IMR-90 (cell line): Measurements from ENCODE around the gene SUSD6. TPM values are rescaled to one million over a fixed set of nuclear protein-coding genes. Genes with fewer than 3 reads are reported as not detected.

Experiments used
- ATAC-seq: fragments of 200-7000 bp; cut with Tn5 transposase; 2 replicates; pipeline ENCODE4 v1.9.1; 2020; ENCODE audit warnings: low read depth, mild to moderate bottlenecking, moderate library complexity
- BruUV-seq: library from RNA; stranded (reverse); fragments of 400-500 nt; replicated peaks from 2 replicates; lab custom pipeline; 2021; lab: Mats Ljungman, UMichigan
- CTCF ChIA-PET: fragments of 300-600 bp; formaldehyde crosslinking; extraction: SDS; loops from one replicate; lab custom pipeline; 2021; ENCODE audit warnings: antibody characterized with exemption; lab: Yijun Ruan, JAX
- POLR2A ChIA-PET: fragments of 300-600 bp; sonication (Branson Sonifier 250); formaldehyde crosslinking; loops from one replicate; lab custom pipeline; 2022; ENCODE audit warnings: antibody characterized with exemption; ENCODE audit not compliant: unreplicated experiment; lab: Charles Lee
- DNase-seq: peaks from one replicate; pipeline ENCODE4 v3.0.0; 2013
- H2AFZ ChIP-seq: replicated peaks from 2 replicates; pipeline ENCODE3; 2013; ENCODE audit warnings: low read length, mild to moderate bottlenecking; ENCODE audit not compliant: poor library complexity
- H2AK5ac ChIP-seq: 2 replicates; pipeline ENCODE4 v1.6.1; 2013; ENCODE audit warnings: low read depth, low read length, inconsistent platforms
- H2AK9ac ChIP-seq: replicated peaks from 2 replicates; pipeline ENCODE3; 2013; ENCODE audit warnings: mild to moderate bottlenecking, low read depth, low read length, moderate library complexity; ENCODE audit not compliant: poor library complexity
- H2BK120ac ChIP-seq: 2 replicates; pipeline ENCODE4 v1.6.1; 2013; ENCODE audit warnings: low read depth, low read length, inconsistent platforms
- H2BK15ac ChIP-seq: 3 replicates; pipeline ENCODE4 v1.6.1; 2013; ENCODE audit warnings: low read depth, low read length, inconsistent platforms
- H2BK20ac ChIP-seq: 2 replicates; pipeline ENCODE4 v1.6.1; 2013; ENCODE audit warnings: low read depth, mild to moderate bottlenecking, inconsistent platforms, low read length, moderate library complexity
- H2BK5ac ChIP-seq: 2 replicates; pipeline ENCODE4 v1.6.1; 2013; ENCODE audit warnings: mild to moderate bottlenecking, low read depth, low read length, inconsistent platforms; ENCODE audit not compliant: poor library complexity, severe bottlenecking
- H3K14ac ChIP-seq: replicated peaks from 2 replicates; pipeline ENCODE4 v1.6.1; 2013; ENCODE audit warnings: low read depth, low read length, inconsistent platforms
- H3K18ac ChIP-seq: 2 replicates; pipeline ENCODE4 v1.6.1; 2013; ENCODE audit warnings: low read depth, low read length, control low read depth
- H3K23ac ChIP-seq: 2 replicates; pipeline ENCODE4 v1.6.1; 2013; ENCODE audit warnings: low read depth, low read length, inconsistent platforms
- H3K27ac ChIP-seq: 2 replicates; pipeline ENCODE4 v1.5.1; 2013; ENCODE audit warnings: mild to moderate bottlenecking, control low read depth, low read length; ENCODE audit not compliant: insufficient read depth
- H3K27me3 ChIP-seq: 2 replicates; pipeline ENCODE4 v1.6.1; 2013; ENCODE audit warnings: low read length; ENCODE audit not compliant: control insufficient read depth, insufficient read depth
- H3K36me3 ChIP-seq: 2 replicates; pipeline ENCODE4 v1.6.1; 2013; ENCODE audit warnings: low read length, mixed read lengths; ENCODE audit not compliant: control insufficient read depth, insufficient read depth
- H3K4ac ChIP-seq: 2 replicates; pipeline ENCODE4 v1.6.1; 2013; ENCODE audit warnings: low read depth, low read length, inconsistent platforms
- H3K4me1 ChIP-seq: 2 replicates; pipeline ENCODE4 v1.6.1; 2013; ENCODE audit warnings: low read length, mixed read lengths; ENCODE audit not compliant: control insufficient read depth, insufficient read depth
- H3K4me2 ChIP-seq: 2 replicates; pipeline ENCODE4 v1.6.1; 2013; ENCODE audit warnings: low read depth, mild to moderate bottlenecking, control low read depth, low read length, moderate library complexity
- H3K4me3 ChIP-seq: 2 replicates; pipeline ENCODE4 v1.5.1; 2013; ENCODE audit warnings: low read depth, mild to moderate bottlenecking, control low read depth, low read length, moderate library complexity; ENCODE audit not compliant: insufficient read depth
- H3K56ac ChIP-seq: 2 replicates; pipeline ENCODE4 v1.6.1; 2013; ENCODE audit warnings: low read length, inconsistent platforms; ENCODE audit not compliant: insufficient read depth; ENCODE audit errors: extremely low read depth
- H3K79me1 ChIP-seq, 2 experiments: 2 replicates each; pipeline ENCODE4 v1.6.1; 2013; ENCODE audit warnings: low read length in 2 of 2, inconsistent platforms in 1 of 2, low read depth in 1 of 2
- H3K9ac ChIP-seq: 2 replicates; pipeline ENCODE4 v1.6.1; 2013; ENCODE audit warnings: low read depth, low read length, control low read depth
- H3K9me1 ChIP-seq: 2 replicates; pipeline ENCODE4 v1.6.1; 2013; ENCODE audit warnings: low read length, inconsistent platforms; ENCODE audit not compliant: insufficient read depth
- H3K9me3 ChIP-seq: 2 replicates; pipeline ENCODE4 v1.6.1; 2013; ENCODE audit warnings: low read length; ENCODE audit not compliant: control insufficient read depth, insufficient read depth
- H4K20me1 ChIP-seq: 2 replicates; pipeline ENCODE4 v1.6.1; 2013; ENCODE audit warnings: low read length, inconsistent platforms; ENCODE audit not compliant: insufficient read depth
- H4K5ac ChIP-seq: 2 replicates; pipeline ENCODE4 v1.6.1; 2013; ENCODE audit warnings: mild to moderate bottlenecking, low read depth, low read length, control low read depth
- H4K8ac ChIP-seq, 2 experiments: 2 replicates each; pipeline ENCODE4 v1.6.1; 2013; ENCODE audit warnings: low read depth in 2 of 2, low read length in 2 of 2, control low read depth in 1 of 2, inconsistent platforms in 1 of 2
- H4K91ac ChIP-seq: 2 replicates; pipeline ENCODE4 v1.6.1; 2013; ENCODE audit warnings: low read depth, low read length, inconsistent platforms; ENCODE audit not compliant: insufficient read depth
- BHLHE40 ChIP-seq: fragments of 150-350 bp; IDR thresholded peaks from 2 replicates; pipeline ENCODE4 v1.6.1; 2016; ENCODE audit warnings: mild to moderate bottlenecking, low read depth, low read length
- CEBPB ChIP-seq: IDR thresholded peaks from 2 replicates; pipeline ENCODE4 v1.6.1; 2012; ENCODE audit warnings: low read depth, low read length, improper control_type of control experiment
- CHD1 ChIP-seq: IDR thresholded peaks from 2 replicates; pipeline ENCODE4 v1.6.1; 2012; ENCODE audit warnings: low read depth, low read length, improper control_type of control experiment
- CTCF ChIP-seq: conservative IDR thresholded peaks from 2 replicates; pipeline ENCODE4 v1.5.1; 2012; ENCODE audit warnings: mild to moderate bottlenecking, low read depth, low read length, improper control_type of control experiment
- ELK1 ChIP-seq: fragments of 150-350 bp; IDR thresholded peaks from 2 replicates; pipeline ENCODE4 v1.6.1; 2016; ENCODE audit warnings: low read depth, mild to moderate bottlenecking, low read length, moderate library complexity, borderline replicate concordance
- NFE2L2 ChIP-seq: fragments of 150-350 bp; IDR thresholded peaks from 2 replicates; pipeline ENCODE4 v1.6.1; 2016; ENCODE audit warnings: low read depth, mild to moderate bottlenecking, low read length
- POLR2A ChIP-seq: IDR thresholded peaks from 2 replicates; pipeline ENCODE4 v1.6.1; 2012; ENCODE audit warnings: mild to moderate bottlenecking, low read depth, low read length
- RAD21 ChIP-seq: IDR thresholded peaks from 2 replicates; pipeline ENCODE4 v1.6.1; 2012; ENCODE audit warnings: low read length, improper control_type of control experiment
- WGBS, 2 experiments: methylation state at CpG; one replicate each; pipeline versions ENCODE4 v1.1.5 to v1.1.7; 2013; ENCODE audit warnings: missing lambda C conversion rate in 2 of 2; ENCODE audit not compliant: insufficient read length in 1 of 2; ENCODE audit errors: extremely low coverage in 2 of 2; 5-methylcytosine and 5-hydroxymethylcytosine counted together
- dilution Hi-C: fragments of 300-500 bp; cut with HindIII; formaldehyde crosslinking; loops from one replicate; pipeline ENCODE4 v1.14.3; 2018; ENCODE audit warnings: low sequenced_read_pairs; ENCODE audit not compliant: unreplicated experiment
- in situ Hi-C: fragments of 300-500 bp; cut with MboI; formaldehyde crosslinking; loops from 3 replicates; pipeline ENCODE4 v1.14.3; 2019; ENCODE audit warnings: low sequenced_read_pairs, inconsistent platforms, mixed read lengths
- intact Hi-C: fragments of 100-400 bp; cut with micrococcal nuclease; formaldehyde crosslinking; loops from 2 replicates; pipeline ENCODE4 v1.10.0; 2022
- polyA plus RNA-seq, 3 experiments: library from polyadenylated mRNA; depleted of rRNA; stranded (reverse); fragments of >200 nt; gene quantifications; 2 replicates each; pipeline ENCODE4 v1.2.3, GENCODE V29; 2012; ENCODE audit warnings: low replicate concordance in 1 of 3
- total RNA-seq: library from RNA; depleted of rRNA; stranded (reverse); fragments of >200 nt; gene quantifications from 2 replicates; pipeline ENCODE4 v1.2.3, GENCODE V29; 2012
- TF ChIP-seq, protein P1 (sequence below): fragments of 150-350 bp; IDR thresholded peaks from 2 replicates; pipeline ENCODE4 v1.6.1; 2017; ENCODE audit warnings: mild to moderate bottlenecking, antibody characterized with exemption, low read length, low read depth

SUSD6 gene
- total and polyA plus RNA-seq, 2 of the 4 experiments (the other 2 are of a cell fraction): 2.3 to 10.1 TPM

- no peak overlapping the region for H4K91ac ChIP-seq
- H2BK20ac ChIP-seq: no peak overlapping the region
- ATAC-seq (no peak), DNase-seq (no peak)
- H3K9me3 ChIP-seq: no peaks in the 10 kb centered on the region
- H2BK5ac ChIP-seq: no peak overlapping the region
- no peak overlapping the region for H2BK15ac ChIP-seq
- H3K18ac ChIP-seq: no peak overlapping the region
- H3K56ac ChIP-seq: no peak overlapping the region
- in situ Hi-C loops (no loop called here), intact Hi-C loops (no loop called here), dilution Hi-C loops (no loop called here)
- TF ChIP-seq NFE2L2: no peak
- no peak for TF ChIP-seq POLR2A
- no peak for TF ChIP-seq CEBPB
- no peak for TF ChIP-seq BHLHE40
- no peak for TF ChIP-seq CTCF
- no peak for TF ChIP-seq ELK1
- no peak for TF ChIP-seq CHD1
- TF ChIP-seq RAD21: no peak
- TF ChIP-seq, protein P1, sequence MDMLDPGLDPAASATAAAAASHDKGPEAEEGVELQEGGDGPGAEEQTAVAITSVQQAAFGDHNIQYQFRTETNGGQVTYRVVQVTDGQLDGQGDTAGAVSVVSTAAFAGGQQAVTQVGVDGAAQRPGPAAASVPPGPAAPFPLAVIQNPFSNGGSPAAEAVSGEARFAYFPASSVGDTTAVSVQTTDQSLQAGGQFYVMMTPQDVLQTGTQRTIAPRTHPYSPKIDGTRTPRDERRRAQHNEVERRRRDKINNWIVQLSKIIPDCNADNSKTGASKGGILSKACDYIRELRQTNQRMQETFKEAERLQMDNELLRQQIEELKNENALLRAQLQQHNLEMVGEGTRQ: no peak
- H3K4me2 ChIP-seq: no peak overlapping the region
- ChIA-PET CTCF (interaction anchor here (0.7 kb wide), 1 partner anchor 9 kb away, joined by 3 read pairs; no protein-coding TSS in a partner anchor), POLR2A (no interaction called here)
- H2AK9ac ChIP-seq: no peak overlapping the region
- no CpG with 5 or more reads among the region's 3 CpGs for WGBS, 2 experiments
- no peaks in the 10 kb centered on the region for H3K9me1 ChIP-seq
- no peak overlapping the region for H2AFZ ChIP-seq
- H2AK5ac ChIP-seq: no peak overlapping the region
- peak overlapping the region; percentile 11; the same call in 1 of the 2 replicates for H3K23ac ChIP-seq
- H3K36me3 ChIP-seq: no peaks in the 10 kb centered on the region
- H2BK120ac ChIP-seq: no peak overlapping the region
- BruUV-seq: no TSS peak
- H3K79me1 ChIP-seq: no peaks in the 10 kb centered on the region
- peaks cover 2% of the 10 kb centered on the region; the same call in 1 of the 2 replicates for H3K4me1 ChIP-seq
- H3K9ac ChIP-seq: no peak overlapping the region
- H4K20me1 ChIP-seq: 0 out of 2 replicates have a peak, but pooled peaks cover 3% of the 10 kb centered on the region
- H3K27ac ChIP-seq: no peak overlapping the region
- no peaks in the 10 kb centered on the region; the same call in 1 of the 2 replicates for H3K27me3 ChIP-seq
- H3K4ac ChIP-seq: no peak overlapping the region
- H4K8ac ChIP-seq: no peak overlapping the region
- H3K4me3 ChIP-seq: no peak overlapping the region
- no peak overlapping the region for H4K5ac ChIP-seq
- H3K14ac ChIP-seq: no peak overlapping the region
Measured at GRCh38 chr14:69600304-69600891, 11.0 kb upstream of the SUSD6 start.
